Measurements from ENCODE around the gene ANKRD52.
"Not testable (repeated sequence)": the region's sequence is repeated elsewhere in the genome, so short reads cannot be mapped to it uniquely, and the experiment has no call there.

DNA sequence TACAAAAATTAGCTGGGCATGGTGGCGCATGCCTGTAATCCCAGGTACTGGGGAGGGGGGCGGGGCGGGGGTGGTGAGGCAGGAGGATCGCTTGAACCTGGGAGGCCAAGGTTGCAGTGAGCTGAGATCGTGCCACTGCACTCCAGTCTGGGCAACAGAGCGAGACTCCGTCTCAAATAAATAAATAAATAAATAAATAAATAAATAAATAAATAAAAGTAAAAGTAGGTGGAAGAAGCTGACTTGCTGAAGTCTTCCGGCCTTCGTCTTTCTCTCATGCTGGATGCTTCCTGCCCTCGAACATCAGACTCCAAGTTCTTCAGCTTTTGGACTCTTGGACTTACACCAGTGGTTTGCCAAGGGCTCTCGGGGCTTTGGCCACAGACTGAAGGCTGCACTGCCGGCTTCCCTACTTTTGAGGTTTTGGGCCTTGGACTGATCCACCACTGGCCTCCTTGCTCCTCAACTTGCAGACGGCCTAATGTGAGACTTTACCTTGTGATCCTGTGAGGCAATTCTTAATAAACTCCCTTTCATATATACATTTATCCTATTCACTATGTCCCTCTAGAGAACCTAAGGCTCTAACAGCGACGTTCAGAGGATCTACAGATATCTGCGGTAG lies 8.0 kb upstream of the ANKRD52 start:
- TF ChIP-seq POLR2A (IDR thresholded peaks at IDR 0.05), result not testable (repeated sequence)
- TF ChIP-seq, protein P1, sequence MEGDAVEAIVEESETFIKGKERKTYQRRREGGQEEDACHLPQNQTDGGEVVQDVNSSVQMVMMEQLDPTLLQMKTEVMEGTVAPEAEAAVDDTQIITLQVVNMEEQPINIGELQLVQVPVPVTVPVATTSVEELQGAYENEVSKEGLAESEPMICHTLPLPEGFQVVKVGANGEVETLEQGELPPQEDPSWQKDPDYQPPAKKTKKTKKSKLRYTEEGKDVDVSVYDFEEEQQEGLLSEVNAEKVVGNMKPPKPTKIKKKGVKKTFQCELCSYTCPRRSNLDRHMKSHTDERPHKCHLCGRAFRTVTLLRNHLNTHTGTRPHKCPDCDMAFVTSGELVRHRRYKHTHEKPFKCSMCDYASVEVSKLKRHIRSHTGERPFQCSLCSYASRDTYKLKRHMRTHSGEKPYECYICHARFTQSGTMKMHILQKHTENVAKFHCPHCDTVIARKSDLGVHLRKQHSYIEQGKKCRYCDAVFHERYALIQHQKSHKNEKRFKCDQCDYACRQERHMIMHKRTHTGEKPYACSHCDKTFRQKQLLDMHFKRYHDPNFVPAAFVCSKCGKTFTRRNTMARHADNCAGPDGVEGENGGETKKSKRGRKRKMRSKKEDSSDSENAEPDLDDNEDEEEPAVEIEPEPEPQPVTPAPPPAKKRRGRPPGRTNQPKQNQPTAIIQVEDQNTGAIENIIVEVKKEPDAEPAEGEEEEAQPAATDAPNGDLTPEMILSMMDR (IDR thresholded peaks at IDR 0.05 in 4 of 5, conservative IDR thresholded peaks at IDR 0.05 in 1 of 5), result not testable (repeated sequence)

Measured in gastrocnemius medialis (tissue), 4 donors.